Omental fat pad (tissue), 4 donors: ENCODE measurements around the gene DOC2A. TPM values are rescaled to one million over a fixed set of nuclear protein-coding genes. Genes with fewer than 3 reads are reported as not detected.

Experiments used
- ATAC-seq: fragments of 150-250 bp; one replicate; pipeline ENCODE4 v1.9.1; 2016; ENCODE audit warnings: mild to moderate bottlenecking, moderate library complexity; ENCODE audit not compliant: low FRiP score
- DNase-seq: peaks from one replicate; pipeline ENCODE4 v3.0.0-alpha.2; 2019; ENCODE audit warnings: low spot score
- total RNA-seq, 4 donors: library from RNA; depleted of rRNA; stranded (reverse); fragments of >200 nt; gene quantifications; one replicate each; pipeline ENCODE4 v1.1.0, GENCODE V29; 2016
- TF ChIP-seq, protein P1 (sequence below), 3 donors: fragments of 450-650 bp; IDR thresholded peaks; one replicate each; pipeline ENCODE4 v1.5.1; 2016 to 2017; ENCODE audit warnings: antibody characterized with exemption in 3 of 3, mild to moderate bottlenecking in 3 of 3, moderate library complexity in 2 of 3

Gene DOC2A
- total RNA-seq, 4 donors from 2014 or later, result 0.95 to 2.3 (median 1.2) TPM; not detected in 1

- TF ChIP-seq, protein P1, sequence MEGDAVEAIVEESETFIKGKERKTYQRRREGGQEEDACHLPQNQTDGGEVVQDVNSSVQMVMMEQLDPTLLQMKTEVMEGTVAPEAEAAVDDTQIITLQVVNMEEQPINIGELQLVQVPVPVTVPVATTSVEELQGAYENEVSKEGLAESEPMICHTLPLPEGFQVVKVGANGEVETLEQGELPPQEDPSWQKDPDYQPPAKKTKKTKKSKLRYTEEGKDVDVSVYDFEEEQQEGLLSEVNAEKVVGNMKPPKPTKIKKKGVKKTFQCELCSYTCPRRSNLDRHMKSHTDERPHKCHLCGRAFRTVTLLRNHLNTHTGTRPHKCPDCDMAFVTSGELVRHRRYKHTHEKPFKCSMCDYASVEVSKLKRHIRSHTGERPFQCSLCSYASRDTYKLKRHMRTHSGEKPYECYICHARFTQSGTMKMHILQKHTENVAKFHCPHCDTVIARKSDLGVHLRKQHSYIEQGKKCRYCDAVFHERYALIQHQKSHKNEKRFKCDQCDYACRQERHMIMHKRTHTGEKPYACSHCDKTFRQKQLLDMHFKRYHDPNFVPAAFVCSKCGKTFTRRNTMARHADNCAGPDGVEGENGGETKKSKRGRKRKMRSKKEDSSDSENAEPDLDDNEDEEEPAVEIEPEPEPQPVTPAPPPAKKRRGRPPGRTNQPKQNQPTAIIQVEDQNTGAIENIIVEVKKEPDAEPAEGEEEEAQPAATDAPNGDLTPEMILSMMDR (IDR thresholded peaks at IDR 0.05), result no peak
- ATAC-seq, result no peak
Observed at GRCh38 chr16:29983420-29984136, 27.2 kb downstream of the DOC2A start.

GRCh38 chr16:29982560-29983419, 28.0 kb downstream of the DOC2A start:
- DNase-seq (no peak), ATAC-seq (no peak)
- TF ChIP-seq, protein P1 (IDR thresholded peaks at IDR 0.05), result no peak

More at GRCh38 chr16:29983420-29984136, 27.2 kb downstream of the DOC2A start:
- no peak for DNase-seq

- no peak for DNase-seq
- TF ChIP-seq, protein P1 (IDR thresholded peaks at IDR 0.05), result no peak
- ATAC-seq, result no peak
Observed at GRCh38 chr16:29978564-29979270, 32.1 kb downstream of the DOC2A start.

GRCh38 chr16:29978081-29978480, 32.7 kb downstream of the DOC2A start:
- TF ChIP-seq, protein P1 (IDR thresholded peaks at IDR 0.05), result no peak
- DNase-seq, result no peak
- ATAC-seq, result no peak

GRCh38 chr16:29977063-29977825, 33.6 kb downstream of the DOC2A start:
- ATAC-seq, result no peak
- TF ChIP-seq, protein P1 (IDR thresholded peaks at IDR 0.05), result no peak
- no peak for DNase-seq

- TF ChIP-seq, protein P1 (IDR thresholded peaks at IDR 0.05), result no peak
- DNase-seq (no peak), ATAC-seq (no peak)
Observed at GRCh38 chr16:29975811-29976511, 34.9 kb downstream of the DOC2A start.
